HEK293 (cell line): ENCODE results near the gene AURKAIP1.

Source experiments
- BCL11A ChIP-seq: fragments of 450-650 bp; formaldehyde crosslinking; IDR thresholded peaks from 2 replicates; pipeline ENCODE4 v1.5.1; 2016; ENCODE audit warnings: low read depth, missing biosample characterization, missing genetic modification characterization
- GLIS2 ChIP-seq: fragments of 450-650 bp; formaldehyde crosslinking; IDR thresholded peaks from 2 replicates; pipeline ENCODE4 v1.5.1; 2016; ENCODE audit warnings: missing biosample characterization, missing genetic modification characterization
- KLF7 ChIP-seq: fragments of 450-650 bp; formaldehyde crosslinking; IDR thresholded peaks from 2 replicates; pipeline ENCODE4 v1.5.1; 2016; ENCODE audit warnings: missing biosample characterization, missing genetic modification characterization, borderline replicate concordance
- SP7 ChIP-seq: fragments of 450-650 bp; formaldehyde crosslinking; IDR thresholded peaks from 2 replicates; pipeline ENCODE4 v1.5.1; 2016; ENCODE audit warnings: missing biosample characterization, missing genetic modification characterization
- ZBTB1 ChIP-seq: fragments of 450-650 bp; formaldehyde crosslinking; IDR thresholded peaks from 2 replicates; pipeline ENCODE4 v1.5.1; 2016; ENCODE audit warnings: missing biosample characterization, missing genetic modification characterization
- ZBTB17 ChIP-seq: fragments of 450-650 bp; formaldehyde crosslinking; IDR thresholded peaks from 2 replicates; pipeline ENCODE4 v1.5.1; 2016; ENCODE audit warnings: missing biosample characterization, missing genetic modification characterization
- ZBTB20 ChIP-seq: fragments of 450-650 bp; formaldehyde crosslinking; IDR thresholded peaks from 2 replicates; pipeline ENCODE4 v1.5.1; 2016; ENCODE audit warnings: missing biosample characterization, missing genetic modification characterization
- ZBTB48 ChIP-seq: fragments of 450-650 bp; formaldehyde crosslinking; IDR thresholded peaks from 2 replicates; pipeline ENCODE4 v1.5.1; 2016; ENCODE audit warnings: missing biosample characterization, missing genetic modification characterization
- ZNF132 ChIP-seq: fragments of 450-650 bp; formaldehyde crosslinking; IDR thresholded peaks from 2 replicates; pipeline ENCODE4 v1.5.1; 2017; ENCODE audit warnings: missing biosample characterization, missing genetic modification characterization, borderline replicate concordance
- ZNF169 ChIP-seq: fragments of 450-650 bp; formaldehyde crosslinking; IDR thresholded peaks from 2 replicates; pipeline ENCODE4 v1.5.1; 2016; ENCODE audit warnings: missing biosample characterization, missing genetic modification characterization
- ZNF354C ChIP-seq: fragments of 450-650 bp; formaldehyde crosslinking; IDR thresholded peaks from 2 replicates; pipeline ENCODE4 v1.5.1; 2016; ENCODE audit warnings: missing biosample characterization, missing genetic modification characterization, low read depth, borderline replicate concordance
- ZNF510 ChIP-seq: fragments of 450-650 bp; formaldehyde crosslinking; IDR thresholded peaks from 2 replicates; pipeline ENCODE4 v1.5.1; 2018; ENCODE audit warnings: mild to moderate bottlenecking, missing genetic modification characterization, missing biosample characterization; ENCODE audit not compliant: insufficient replicate concordance
- ZNF529 ChIP-seq: fragments of 450-650 bp; formaldehyde crosslinking; IDR thresholded peaks from 2 replicates; pipeline ENCODE4 v1.5.1; 2017; ENCODE audit warnings: missing genetic modification characterization, missing biosample characterization; ENCODE audit not compliant: insufficient replicate concordance
- ZNF560 ChIP-seq: fragments of 450-650 bp; formaldehyde crosslinking; IDR thresholded peaks from 2 replicates; pipeline ENCODE4 v1.5.1; 2017; ENCODE audit warnings: missing biosample characterization, missing genetic modification characterization, borderline replicate concordance
- ZNF561 ChIP-seq: fragments of 450-650 bp; IDR thresholded peaks from 2 replicates; pipeline ENCODE4 v1.5.1; 2018; ENCODE audit warnings: missing biosample characterization, missing genetic modification characterization, borderline replicate concordance
- ZNF776 ChIP-seq: fragments of 450-650 bp; formaldehyde crosslinking; IDR thresholded peaks from 2 replicates; pipeline ENCODE4 v1.5.0; 2017; ENCODE audit warnings: missing biosample characterization, missing genetic modification characterization, borderline replicate concordance
- ZNF791 ChIP-seq: fragments of 450-650 bp; formaldehyde crosslinking; IDR thresholded peaks from 2 replicates; pipeline ENCODE4 v1.5.1; 2016; ENCODE audit warnings: missing biosample characterization, missing genetic modification characterization
- ZNF830 ChIP-seq: fragments of 450-650 bp; IDR thresholded peaks from 2 replicates; pipeline ENCODE4 v1.5.0; 2018; ENCODE audit warnings: missing biosample characterization, missing genetic modification characterization, low read depth, mild to moderate bottlenecking, moderate library complexity
- ZSCAN30 ChIP-seq: fragments of 450-650 bp; IDR thresholded peaks from 2 replicates; pipeline ENCODE4 v1.5.1; 2018; ENCODE audit warnings: missing biosample characterization, mild to moderate bottlenecking, missing genetic modification characterization, moderate library complexity
- TF ChIP-seq, protein P1 (sequence below): fragments of 450-650 bp; formaldehyde crosslinking; IDR thresholded peaks from 2 replicates; pipeline ENCODE4 v1.5.1; 2016; ENCODE audit warnings: missing biosample characterization, missing genetic modification characterization
- TF ChIP-seq, protein P2 (sequence below): fragments of 450-650 bp; formaldehyde crosslinking; conservative IDR thresholded peaks from 2 replicates; pipeline ENCODE4 v1.5.1; 2016; ENCODE audit warnings: low read depth, missing biosample characterization, missing genetic modification characterization
- TF ChIP-seq, protein P3 (sequence below): fragments of 450-650 bp; formaldehyde crosslinking; IDR thresholded peaks from 2 replicates; pipeline ENCODE4 v1.5.1; 2016; ENCODE audit warnings: missing biosample characterization, missing genetic modification characterization
- TF ChIP-seq, protein P4 (sequence below): fragments of 450-650 bp; formaldehyde crosslinking; IDR thresholded peaks from 2 replicates; pipeline ENCODE4 v1.5.1; 2017; ENCODE audit warnings: missing biosample characterization, missing genetic modification characterization
- TF ChIP-seq, protein P5 (sequence below): fragments of 450-650 bp; formaldehyde crosslinking; IDR thresholded peaks from 2 replicates; pipeline ENCODE4 v1.5.1; 2016; ENCODE audit warnings: missing biosample characterization, missing genetic modification characterization
- TF ChIP-seq, protein P6 (sequence below): fragments of 450-650 bp; formaldehyde crosslinking; IDR thresholded peaks from 2 replicates; pipeline ENCODE4 v1.5.1; 2017; ENCODE audit warnings: missing biosample characterization, mild to moderate bottlenecking, missing genetic modification characterization, moderate library complexity

The AURKAIP1 gene

DNA sequence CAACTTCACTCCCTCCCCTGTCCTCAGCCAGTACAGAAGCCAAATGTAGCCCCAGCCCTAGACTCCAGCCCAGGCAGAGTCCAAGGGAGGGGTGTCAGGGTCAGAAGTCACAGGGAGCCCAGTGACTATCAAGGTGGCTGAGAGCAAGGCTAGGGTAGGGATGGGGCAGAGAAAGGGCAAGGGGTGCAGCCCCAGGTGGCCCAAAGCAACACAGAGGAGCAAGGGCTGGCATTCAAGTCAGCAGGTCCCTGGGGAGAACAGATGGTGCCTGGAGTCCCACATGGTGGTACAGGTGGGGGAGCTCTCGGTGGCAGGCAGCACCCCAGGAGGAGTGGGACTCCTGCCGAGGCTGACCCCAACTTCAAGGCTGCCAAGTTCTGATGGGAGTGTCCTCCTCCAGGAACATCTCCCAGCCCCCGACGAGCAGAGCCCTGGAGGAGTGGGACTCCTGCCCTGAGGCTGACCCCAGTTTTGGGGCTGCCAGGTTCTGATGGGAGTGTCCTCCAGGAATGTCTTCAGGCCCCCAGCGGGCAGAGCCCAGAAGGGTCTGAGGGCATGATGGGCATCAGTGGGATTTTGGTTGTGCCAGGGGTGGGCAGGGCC, 22.1 kb downstream of the AURKAIP1 start (continued):
- TF ChIP-seq, protein P1, sequence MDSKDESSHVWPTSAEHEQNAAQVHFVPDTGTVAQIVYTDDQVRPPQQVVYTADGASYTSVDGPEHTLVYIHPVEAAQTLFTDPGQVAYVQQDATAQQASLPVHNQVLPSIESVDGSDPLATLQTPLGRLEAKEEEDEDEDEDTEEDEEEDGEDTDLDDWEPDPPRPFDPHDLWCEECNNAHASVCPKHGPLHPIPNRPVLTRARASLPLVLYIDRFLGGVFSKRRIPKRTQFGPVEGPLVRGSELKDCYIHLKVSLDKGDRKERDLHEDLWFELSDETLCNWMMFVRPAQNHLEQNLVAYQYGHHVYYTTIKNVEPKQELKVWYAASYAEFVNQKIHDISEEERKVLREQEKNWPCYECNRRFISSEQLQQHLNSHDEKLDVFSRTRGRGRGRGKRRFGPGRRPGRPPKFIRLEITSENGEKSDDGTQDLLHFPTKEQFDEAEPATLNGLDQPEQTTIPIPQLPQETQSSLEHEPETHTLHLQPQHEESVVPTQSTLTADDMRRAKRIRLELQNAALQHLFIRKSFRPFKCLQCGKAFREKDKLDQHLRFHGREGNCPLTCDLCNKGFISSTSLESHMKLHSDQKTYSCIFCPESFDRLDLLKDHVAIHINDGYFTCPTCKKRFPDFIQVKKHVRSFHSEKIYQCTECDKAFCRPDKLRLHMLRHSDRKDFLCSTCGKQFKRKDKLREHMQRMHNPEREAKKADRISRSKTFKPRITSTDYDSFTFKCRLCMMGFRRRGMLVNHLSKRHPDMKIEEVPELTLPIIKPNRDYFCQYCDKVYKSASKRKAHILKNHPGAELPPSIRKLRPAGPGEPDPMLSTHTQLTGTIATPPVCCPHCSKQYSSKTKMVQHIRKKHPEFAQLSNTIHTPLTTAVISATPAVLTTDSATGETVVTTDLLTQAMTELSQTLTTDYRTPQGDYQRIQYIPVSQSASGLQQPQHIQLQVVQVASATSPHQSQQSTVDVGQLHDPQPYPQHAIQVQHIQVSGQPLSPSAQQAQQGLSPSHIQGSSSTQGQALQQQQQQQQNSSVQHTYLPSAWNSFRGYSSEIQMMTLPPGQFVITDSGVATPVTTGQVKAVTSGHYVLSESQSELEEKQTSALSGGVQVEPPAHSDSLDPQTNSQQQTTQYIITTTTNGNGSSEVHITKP: peak; percentile 35; the same call in 1 of the 2 replicates
- TF ChIP-seq ZSCAN30: no peak
- peak; percentile 53 for TF ChIP-seq GLIS2
- TF ChIP-seq ZBTB17: no peak
- peak; percentile 69; the same call in 1 of the 2 replicates for TF ChIP-seq BCL11A (tag by site-specific recombination)
- TF ChIP-seq, protein P2, sequence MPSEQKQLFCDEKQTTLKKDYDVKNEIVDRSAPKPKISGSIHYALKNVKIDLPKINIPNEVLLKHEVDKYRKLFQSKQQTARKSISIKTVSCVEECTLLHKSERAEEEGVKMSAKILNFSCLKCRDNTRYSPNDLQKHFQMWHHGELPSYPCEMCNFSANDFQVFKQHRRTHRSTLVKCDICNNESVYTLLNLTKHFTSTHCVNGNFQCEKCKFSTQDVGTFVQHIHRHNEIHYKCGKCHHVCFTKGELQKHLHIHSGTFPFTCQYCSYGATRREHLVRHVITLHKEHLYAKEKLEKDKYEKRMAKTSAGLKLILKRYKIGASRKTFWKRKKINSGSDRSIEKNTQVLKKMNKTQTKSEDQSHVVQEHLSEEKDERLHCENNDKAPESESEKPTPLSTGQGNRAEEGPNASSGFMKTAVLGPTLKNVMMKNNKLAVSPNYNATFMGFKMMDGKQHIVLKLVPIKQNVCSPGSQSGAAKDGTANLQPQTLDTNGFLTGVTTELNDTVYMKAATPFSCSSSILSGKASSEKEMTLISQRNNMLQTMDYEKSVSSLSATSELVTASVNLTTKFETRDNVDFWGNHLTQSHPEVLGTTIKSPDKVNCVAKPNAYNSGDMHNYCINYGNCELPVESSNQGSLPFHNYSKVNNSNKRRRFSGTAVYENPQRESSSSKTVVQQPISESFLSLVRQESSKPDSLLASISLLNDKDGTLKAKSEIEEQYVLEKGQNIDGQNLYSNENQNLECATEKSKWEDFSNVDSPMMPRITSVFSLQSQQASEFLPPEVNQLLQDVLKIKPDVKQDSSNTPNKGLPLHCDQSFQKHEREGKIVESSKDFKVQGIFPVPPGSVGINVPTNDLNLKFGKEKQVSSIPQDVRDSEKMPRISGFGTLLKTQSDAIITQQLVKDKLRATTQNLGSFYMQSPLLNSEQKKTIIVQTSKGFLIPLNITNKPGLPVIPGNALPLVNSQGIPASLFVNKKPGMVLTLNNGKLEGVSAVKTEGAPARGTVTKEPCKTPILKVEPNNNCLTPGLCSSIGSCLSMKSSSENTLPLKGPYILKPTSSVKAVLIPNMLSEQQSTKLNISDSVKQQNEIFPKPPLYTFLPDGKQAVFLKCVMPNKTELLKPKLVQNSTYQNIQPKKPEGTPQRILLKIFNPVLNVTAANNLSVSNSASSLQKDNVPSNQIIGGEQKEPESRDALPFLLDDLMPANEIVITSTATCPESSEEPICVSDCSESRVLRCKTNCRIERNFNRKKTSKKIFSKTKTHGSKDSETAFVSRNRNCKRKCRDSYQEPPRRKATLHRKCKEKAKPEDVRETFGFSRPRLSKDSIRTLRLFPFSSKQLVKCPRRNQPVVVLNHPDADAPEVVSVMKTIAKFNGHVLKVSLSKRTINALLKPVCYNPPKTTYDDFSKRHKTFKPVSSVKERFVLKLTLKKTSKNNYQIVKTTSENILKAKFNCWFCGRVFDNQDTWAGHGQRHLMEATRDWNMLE: no peak
- TF ChIP-seq, protein P3, sequence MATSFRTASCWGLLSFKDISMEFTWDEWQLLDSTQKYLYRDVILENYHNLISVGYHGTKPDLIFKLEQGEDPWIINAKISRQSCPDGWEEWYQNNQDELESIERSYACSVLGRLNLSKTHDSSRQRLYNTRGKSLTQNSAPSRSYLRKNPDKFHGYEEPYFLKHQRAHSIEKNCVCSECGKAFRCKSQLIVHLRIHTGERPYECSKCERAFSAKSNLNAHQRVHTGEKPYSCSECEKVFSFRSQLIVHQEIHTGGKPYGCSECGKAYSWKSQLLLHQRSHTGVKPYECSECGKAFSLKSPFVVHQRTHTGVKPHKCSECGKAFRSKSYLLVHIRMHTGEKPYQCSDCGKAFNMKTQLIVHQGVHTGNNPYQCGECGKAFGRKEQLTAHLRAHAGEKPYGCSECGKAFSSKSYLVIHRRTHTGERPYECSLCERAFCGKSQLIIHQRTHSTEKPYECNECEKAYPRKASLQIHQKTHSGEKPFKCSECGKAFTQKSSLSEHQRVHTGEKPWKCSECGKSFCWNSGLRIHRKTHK: no peak
- no peak for TF ChIP-seq ZNF529 (tag by site-specific recombination)
- TF ChIP-seq, protein P4, sequence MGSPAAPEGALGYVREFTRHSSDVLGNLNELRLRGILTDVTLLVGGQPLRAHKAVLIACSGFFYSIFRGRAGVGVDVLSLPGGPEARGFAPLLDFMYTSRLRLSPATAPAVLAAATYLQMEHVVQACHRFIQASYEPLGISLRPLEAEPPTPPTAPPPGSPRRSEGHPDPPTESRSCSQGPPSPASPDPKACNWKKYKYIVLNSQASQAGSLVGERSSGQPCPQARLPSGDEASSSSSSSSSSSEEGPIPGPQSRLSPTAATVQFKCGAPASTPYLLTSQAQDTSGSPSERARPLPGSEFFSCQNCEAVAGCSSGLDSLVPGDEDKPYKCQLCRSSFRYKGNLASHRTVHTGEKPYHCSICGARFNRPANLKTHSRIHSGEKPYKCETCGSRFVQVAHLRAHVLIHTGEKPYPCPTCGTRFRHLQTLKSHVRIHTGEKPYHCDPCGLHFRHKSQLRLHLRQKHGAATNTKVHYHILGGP (tag by site-specific recombination): no peak
- TF ChIP-seq, protein P5, sequence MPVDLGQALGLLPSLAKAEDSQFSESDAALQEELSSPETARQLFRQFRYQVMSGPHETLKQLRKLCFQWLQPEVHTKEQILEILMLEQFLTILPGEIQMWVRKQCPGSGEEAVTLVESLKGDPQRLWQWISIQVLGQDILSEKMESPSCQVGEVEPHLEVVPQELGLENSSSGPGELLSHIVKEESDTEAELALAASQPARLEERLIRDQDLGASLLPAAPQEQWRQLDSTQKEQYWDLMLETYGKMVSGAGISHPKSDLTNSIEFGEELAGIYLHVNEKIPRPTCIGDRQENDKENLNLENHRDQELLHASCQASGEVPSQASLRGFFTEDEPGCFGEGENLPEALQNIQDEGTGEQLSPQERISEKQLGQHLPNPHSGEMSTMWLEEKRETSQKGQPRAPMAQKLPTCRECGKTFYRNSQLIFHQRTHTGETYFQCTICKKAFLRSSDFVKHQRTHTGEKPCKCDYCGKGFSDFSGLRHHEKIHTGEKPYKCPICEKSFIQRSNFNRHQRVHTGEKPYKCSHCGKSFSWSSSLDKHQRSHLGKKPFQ (tag by site-specific recombination): no peak
- no peak for TF ChIP-seq ZNF510 (tag by site-specific recombination)
- TF ChIP-seq SP7 (tag by site-specific recombination): no peak
- TF ChIP-seq ZNF560 (tag by site-specific recombination): no peak
- TF ChIP-seq ZNF132 (tag by site-specific recombination): no peak
- TF ChIP-seq ZNF354C (tag by site-specific recombination): no peak
- no peak for TF ChIP-seq ZNF561 (tag by site-specific recombination)
- TF ChIP-seq ZNF830: no peak
- no peak for TF ChIP-seq KLF7 (tag by site-specific recombination)
- TF ChIP-seq ZNF776: no peak
- TF ChIP-seq ZBTB1 (tag by site-specific recombination): no peak
- no peak for TF ChIP-seq ZBTB20
- no peak for TF ChIP-seq ZNF169
- TF ChIP-seq ZBTB48 (tag by site-specific recombination): peak; percentile 54; the same call in 1 of the 2 replicates
- TF ChIP-seq, protein P6, sequence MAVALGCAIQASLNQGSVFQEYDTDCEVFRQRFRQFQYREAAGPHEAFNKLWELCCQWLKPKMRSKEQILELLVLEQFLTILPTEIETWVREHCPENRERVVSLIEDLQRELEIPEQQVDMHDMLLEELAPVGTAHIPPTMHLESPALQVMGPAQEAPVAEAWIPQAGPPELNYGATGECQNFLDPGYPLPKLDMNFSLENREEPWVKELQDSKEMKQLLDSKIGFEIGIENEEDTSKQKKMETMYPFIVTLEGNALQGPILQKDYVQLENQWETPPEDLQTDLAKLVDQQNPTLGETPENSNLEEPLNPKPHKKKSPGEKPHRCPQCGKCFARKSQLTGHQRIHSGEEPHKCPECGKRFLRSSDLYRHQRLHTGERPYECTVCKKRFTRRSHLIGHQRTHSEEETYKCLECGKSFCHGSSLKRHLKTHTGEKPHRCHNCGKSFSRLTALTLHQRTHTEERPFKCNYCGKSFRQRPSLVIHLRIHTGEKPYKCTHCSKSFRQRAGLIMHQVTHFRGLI (tag by site-specific recombination): no peak
- TF ChIP-seq ZNF791: no peak
